ENCODE measurements around the gene TULP3. TPM values are rescaled to one million over a fixed set of nuclear protein-coding genes. Genes with fewer than 3 reads are reported as not detected.

TULP3 gene
- total and polyA plus RNA-seq, 2 of the 8 experiments (the other 6 are each of a cell fraction or from before 2014, with no cell fraction given): 18.4 to 21.2 TPM

DNA sequence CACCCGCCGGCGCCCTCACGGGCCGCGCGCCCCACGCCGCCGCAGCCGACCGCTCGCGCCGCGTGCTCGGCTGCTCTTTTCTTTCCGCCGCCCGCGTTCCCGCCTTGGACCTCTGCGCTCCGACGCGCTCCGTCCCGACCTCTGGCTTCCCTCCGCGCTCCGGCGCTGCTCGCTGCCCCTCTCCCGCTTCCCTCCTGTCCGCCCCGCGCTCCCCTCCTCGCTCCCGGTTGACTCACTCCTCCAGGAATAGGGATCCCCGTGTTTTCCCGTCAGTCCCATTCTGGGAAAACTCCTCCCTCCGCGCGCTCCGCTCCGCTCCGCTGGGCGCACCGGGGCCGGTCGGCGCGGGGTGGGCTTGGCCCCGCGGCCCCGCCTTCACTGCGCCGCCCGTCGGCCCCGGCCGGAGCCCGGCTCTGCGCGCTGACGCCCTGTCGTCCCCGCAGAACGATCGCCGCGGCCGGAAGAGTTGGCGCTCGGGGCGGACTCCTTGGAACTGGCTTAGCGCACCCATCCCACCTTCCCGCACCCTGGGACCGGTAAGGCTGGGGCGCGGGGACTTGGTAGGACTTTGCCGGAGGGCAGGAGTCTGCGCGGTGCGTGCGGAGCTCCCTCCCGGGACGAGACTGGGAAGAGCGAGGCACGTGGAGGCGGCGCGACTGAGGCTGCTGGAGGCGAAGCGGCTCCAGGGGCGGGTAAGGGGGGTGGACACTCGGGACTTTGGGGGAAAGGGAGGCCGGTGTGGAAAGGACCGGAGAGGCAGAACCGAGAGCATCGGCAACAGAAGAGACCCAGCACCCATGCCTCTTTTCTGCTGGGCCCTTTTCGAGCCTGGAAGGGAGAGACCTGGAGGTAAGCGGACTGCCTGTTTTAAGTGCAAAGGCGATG is 69.1 kb downstream of the TULP3 start (continued):
- no peak for TF ChIP-seq MAFK (IDR thresholded peaks at IDR 0.05; ENCODE audit: low read depth, low read length)
- no peak for TF ChIP-seq FOSL1 (IDR thresholded peaks at IDR 0.05; ENCODE audit: insufficient read depth, low read depth, low read length)
- no peak for TF ChIP-seq NANOG (IDR thresholded peaks at IDR 0.05; ENCODE audit: insufficient read depth, low read depth, low read length, poor library complexity, severe bottlenecking)
- TF ChIP-seq HDAC6 (IDR thresholded peaks at IDR 0.05; ENCODE audit: low read depth, low read length): no peak
- peak; percentile 62 for TF ChIP-seq ASH2L (IDR thresholded peaks at IDR 0.05; ENCODE audit: low read length)
- TF ChIP-seq BCL11A (IDR thresholded peaks at IDR 0.05; ENCODE audit: low read depth in 2 of 2, low read length in 2 of 2): no peak
- 0 out of 2 replicates have a peak, but pooled peaks have one; percentile 69 for TF ChIP-seq POLR2AphosphoS5 (IDR thresholded peaks at IDR 0.05; ENCODE audit: low read depth, low read length)
- TF ChIP-seq TEAD4 (IDR thresholded peaks at IDR 0.05; ENCODE audit: low read depth, low read length): no peak
- TF ChIP-seq RFX5 (IDR thresholded peaks at IDR 0.05; ENCODE audit: borderline replicate concordance, low read depth, low read length): no peak
- peak; percentile 47 for TF ChIP-seq PHF8 (conservative IDR thresholded peaks at IDR 0.05; ENCODE audit: low read depth, low read length)
- TF ChIP-seq CEBPB (IDR thresholded peaks at IDR 0.05; ENCODE audit: low read depth, low read length): no peak
- TF ChIP-seq BRCA1 (IDR thresholded peaks at IDR 0.05; ENCODE audit: low read depth, low read length): no peak
- peak; percentile 7; the same call in 1 of the 2 replicates for TF ChIP-seq TBP (IDR thresholded peaks at IDR 0.05; ENCODE audit: low read depth, low read length)
- peak; percentile 55; the same call in 1 of the 2 replicates for TF ChIP-seq RBBP5 (IDR thresholded peaks at IDR 0.05; ENCODE audit: borderline replicate concordance, low read depth, low read length)
- no peak for TF ChIP-seq SIRT6 (IDR thresholded peaks at IDR 0.05; ENCODE audit: low read length)
